Mesendoderm (in vitro differentiated cells): ENCODE data around the gene OPN1MW2.
"Not testable (repeated sequence)": the region's sequence is repeated elsewhere in the genome, so short reads cannot be mapped to it uniquely, and the experiment has no call there.

Source experiments
- DNase-seq: peaks from one replicate; pipeline ENCODE4 v3.0.0; 2013
- H2AK5ac ChIP-seq: 2 replicates; pipeline ENCODE4 v1.6.1; 2013; ENCODE audit warnings: low read length, inconsistent platforms
- H2BK120ac ChIP-seq: 2 replicates; pipeline ENCODE4 v1.6.1; 2013; ENCODE audit warnings: low read depth, mild to moderate bottlenecking, low read length, moderate library complexity, mixed read lengths
- H2BK15ac ChIP-seq: replicated peaks from 2 replicates; pipeline ENCODE4 v1.6.1; 2013; ENCODE audit warnings: low read depth, mild to moderate bottlenecking, moderate library complexity
- H2BK5ac ChIP-seq: 2 replicates; pipeline ENCODE4 v1.6.1; 2013; ENCODE audit warnings: low read length, inconsistent platforms
- H3K18ac ChIP-seq: 2 replicates; pipeline ENCODE4 v1.6.1; 2013; ENCODE audit warnings: mild to moderate bottlenecking, low read length, mixed read lengths
- H3K23ac ChIP-seq: one replicate; pipeline ENCODE4 v1.6.1; 2013; ENCODE audit warnings: low read length
- H3K27ac ChIP-seq: 2 replicates; pipeline ENCODE4 v1.5.1; 2013; ENCODE audit warnings: low read depth, mild to moderate bottlenecking, inconsistent platforms, low read length, moderate library complexity
- H3K27me3 ChIP-seq: 2 replicates; pipeline ENCODE4 v1.6.1; 2013; ENCODE audit warnings: low read length, control low read depth, mild to moderate bottlenecking, inconsistent platforms; ENCODE audit not compliant: insufficient read depth, poor library complexity
- H3K36me3 ChIP-seq: 2 replicates; pipeline ENCODE4 v1.6.1; 2013; ENCODE audit warnings: low read length, inconsistent platforms; ENCODE audit not compliant: control insufficient read depth, insufficient read depth
- H3K4ac ChIP-seq: one replicate; pipeline ENCODE4 v1.6.1; 2013; ENCODE audit warnings: low read depth, mild to moderate bottlenecking, low read length, moderate library complexity
- H3K4me1 ChIP-seq: 2 replicates; pipeline ENCODE4 v1.6.1; 2013; ENCODE audit warnings: low read depth, low read length, inconsistent platforms; ENCODE audit not compliant: control insufficient read depth
- H3K4me2 ChIP-seq: 2 replicates; pipeline ENCODE4 v1.6.1; 2013; ENCODE audit warnings: low read length
- H3K4me3 ChIP-seq: 2 replicates; pipeline ENCODE4 v1.5.1; 2013; ENCODE audit warnings: mild to moderate bottlenecking, low read length
- H3K56ac ChIP-seq: one replicate; pipeline ENCODE4 v1.6.1; 2013; ENCODE audit warnings: low read length
- H3K79me1 ChIP-seq: 2 replicates; pipeline ENCODE4 v1.6.1; 2013; ENCODE audit warnings: low read length, inconsistent platforms
- H3K79me2 ChIP-seq: 2 replicates; pipeline ENCODE4 v1.6.1; 2013; ENCODE audit warnings: mild to moderate bottlenecking, low read length; ENCODE audit not compliant: control insufficient read depth, insufficient read depth
- H3K9ac ChIP-seq: 2 replicates; pipeline ENCODE4 v1.6.1; 2013; ENCODE audit warnings: low read length, inconsistent platforms
- H4K5ac ChIP-seq: one replicate; pipeline ENCODE4 v1.6.1; 2013; ENCODE audit warnings: low read length
- H4K8ac ChIP-seq: one replicate; pipeline ENCODE4 v1.6.1; 2013; ENCODE audit warnings: low read depth, mild to moderate bottlenecking, control low read depth, low read length, moderate library complexity
- WGBS: extraction: QIAGEN DNeasy Blood & Tissue Kit; methylation state at CpG from one replicate; pipeline ENCODE4 v1.1.7; 2013; ENCODE audit warnings: low lambda C conversion rate, missing lambda C conversion rate; ENCODE audit not compliant: insufficient coverage; ENCODE audit errors: extremely low coverage; 5-methylcytosine and 5-hydroxymethylcytosine counted together

Gene OPN1MW2

DNA sequence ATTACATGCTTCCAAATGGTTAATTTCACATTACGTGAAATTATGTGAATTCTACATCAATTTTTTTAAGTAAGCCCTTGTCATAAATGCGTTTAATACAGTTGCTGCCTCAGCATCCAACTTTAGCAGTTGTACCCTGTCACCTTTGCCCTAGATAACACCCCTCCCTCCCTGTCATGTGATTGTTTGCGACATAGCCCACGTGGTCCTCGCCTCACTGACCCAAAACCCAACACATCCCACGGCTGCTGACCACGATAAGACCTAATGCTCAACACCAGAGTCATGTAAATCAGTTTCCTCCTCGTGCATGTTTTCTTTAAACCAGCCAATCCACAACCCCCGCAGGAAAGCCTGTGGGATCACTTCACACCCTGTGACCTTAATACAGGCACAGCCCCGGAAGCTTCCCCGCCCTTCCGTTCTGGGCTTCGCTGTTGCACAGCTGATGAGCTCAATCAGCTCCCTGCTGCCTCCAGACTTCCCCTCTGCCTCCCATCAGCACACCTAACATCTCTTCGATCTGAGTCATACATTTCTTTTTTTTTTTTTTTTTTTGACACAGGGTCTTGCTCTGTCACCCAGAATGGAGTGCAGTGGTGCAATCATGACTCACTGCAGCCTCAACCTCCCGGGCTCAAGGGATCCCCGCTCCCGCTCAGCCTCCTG is 28.0 kb downstream of the OPN1MW2 start:
- H3K56ac ChIP-seq, H3K4me3 ChIP-seq, H3K4me2 ChIP-seq, H3K79me2 ChIP-seq, DNase-seq, H3K9ac ChIP-seq, H3K79me1 ChIP-seq, H4K5ac ChIP-seq, H3K27ac ChIP-seq, H2AK5ac ChIP-seq, H2BK120ac ChIP-seq, H3K4ac ChIP-seq, H3K23ac ChIP-seq, H3K27me3 ChIP-seq, H4K8ac ChIP-seq, H3K36me3 ChIP-seq, H3K4me1 ChIP-seq, H2BK15ac ChIP-seq, H3K18ac ChIP-seq, H2BK5ac ChIP-seq: not testable (repeated sequence)
- no CpG with 5 or more reads among the region's 17 CpGs for WGBS

DNA sequence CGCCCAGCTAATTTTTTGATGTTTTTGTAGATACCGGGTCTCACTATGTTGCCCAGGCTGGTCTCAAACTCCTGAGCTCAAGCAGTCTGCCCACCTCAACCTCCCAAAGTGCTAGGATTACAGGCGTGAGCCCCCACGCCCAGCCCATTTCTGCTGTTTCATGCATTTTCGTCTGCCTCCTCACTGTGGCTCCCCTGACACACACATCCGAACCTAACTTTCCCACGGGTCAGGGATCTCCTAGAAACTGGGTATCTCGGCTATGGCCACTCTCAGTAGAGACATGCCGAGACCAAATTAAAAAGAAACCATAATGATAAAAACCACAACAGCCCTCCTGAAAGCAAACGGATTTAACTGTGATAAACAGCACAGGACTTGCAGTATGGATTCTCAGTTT is 28.5 kb downstream of the OPN1MW2 start:
- H2BK5ac ChIP-seq, H4K8ac ChIP-seq, H3K36me3 ChIP-seq, H3K4me3 ChIP-seq, H2AK5ac ChIP-seq, H3K18ac ChIP-seq, DNase-seq, H4K5ac ChIP-seq, H3K27ac ChIP-seq, H3K23ac ChIP-seq, H3K4me2 ChIP-seq, H3K9ac ChIP-seq, H2BK120ac ChIP-seq, H2BK15ac ChIP-seq, H3K4ac ChIP-seq, H3K79me1 ChIP-seq, H3K4me1 ChIP-seq, H3K27me3 ChIP-seq, H3K56ac ChIP-seq, H3K79me2 ChIP-seq: not testable (repeated sequence)
- WGBS, result no CpG with 5 or more reads among the region's 10 CpGs

DNA sequence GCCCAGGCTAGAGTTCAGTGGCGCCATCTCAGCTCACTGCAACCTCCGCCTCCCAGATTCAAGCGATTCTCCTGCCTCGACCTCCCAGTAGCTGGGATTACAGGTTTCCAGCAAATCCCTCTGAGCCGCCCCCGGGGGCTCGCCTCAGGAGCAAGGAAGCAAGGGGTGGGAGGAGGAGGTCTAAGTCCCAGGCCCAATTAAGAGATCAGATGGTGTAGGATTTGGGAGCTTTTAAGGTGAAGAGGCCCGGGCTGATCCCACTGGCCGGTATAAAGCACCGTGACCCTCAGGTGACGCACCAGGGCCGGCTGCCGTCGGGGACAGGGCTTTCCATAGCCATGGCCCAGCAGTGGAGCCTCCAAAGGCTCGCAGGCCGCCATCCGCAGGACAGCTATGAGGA is 37.7 kb downstream of the OPN1MW2 start, which contains the start of gene OPN1MW3:
TSS of gene OPN1MW3 (plus strand) at position 301 of the 400 bp plus-strand sequence. CDS start at position 339, 38 bp downstream.
- H3K4me1 ChIP-seq, H3K79me1 ChIP-seq, H3K4ac ChIP-seq, H3K9ac ChIP-seq, H2BK15ac ChIP-seq, H2AK5ac ChIP-seq, H3K23ac ChIP-seq, H3K27me3 ChIP-seq, DNase-seq, H4K8ac ChIP-seq, H3K56ac ChIP-seq, H3K4me3 ChIP-seq, H2BK5ac ChIP-seq, H3K36me3 ChIP-seq, H4K5ac ChIP-seq, H2BK120ac ChIP-seq, H3K79me2 ChIP-seq, H3K27ac ChIP-seq, H3K4me2 ChIP-seq, H3K18ac ChIP-seq: not testable (repeated sequence)
- no CpG with 5 or more reads among the region's 17 CpGs for WGBS

DNA sequence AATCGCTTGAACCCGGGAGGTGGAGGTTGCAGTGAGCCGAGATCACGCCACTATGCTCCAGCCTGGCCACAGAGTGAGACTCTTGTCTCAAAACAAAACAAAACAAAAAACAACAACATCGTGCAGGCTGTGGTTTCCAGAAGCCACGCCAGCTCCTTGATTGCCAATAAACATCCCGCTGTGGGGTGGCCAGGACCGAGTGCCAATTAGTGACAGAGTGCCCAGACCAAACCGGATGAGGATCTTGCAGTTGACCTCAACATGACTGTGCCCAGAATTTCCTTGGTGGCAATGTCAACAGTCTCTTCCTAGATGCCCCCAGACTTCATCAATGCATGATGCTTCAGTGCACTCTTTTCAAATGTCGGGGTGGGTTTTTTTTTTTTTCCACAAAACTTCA is 39.2 kb downstream of the OPN1MW2 start:
- H3K56ac ChIP-seq, H3K4me1 ChIP-seq, H3K79me2 ChIP-seq, H3K79me1 ChIP-seq, H4K8ac ChIP-seq, H3K27me3 ChIP-seq, H3K27ac ChIP-seq, H3K4me2 ChIP-seq, H2BK15ac ChIP-seq, H3K36me3 ChIP-seq, H4K5ac ChIP-seq, H2BK5ac ChIP-seq, H3K4ac ChIP-seq, H3K18ac ChIP-seq, H2BK120ac ChIP-seq, H2AK5ac ChIP-seq, H3K4me3 ChIP-seq, H3K9ac ChIP-seq, DNase-seq, H3K23ac ChIP-seq: not testable (repeated sequence)
- whole genome bisulfite sequencing, result no CpG with 5 or more reads among the region's 10 CpGs

DNA sequence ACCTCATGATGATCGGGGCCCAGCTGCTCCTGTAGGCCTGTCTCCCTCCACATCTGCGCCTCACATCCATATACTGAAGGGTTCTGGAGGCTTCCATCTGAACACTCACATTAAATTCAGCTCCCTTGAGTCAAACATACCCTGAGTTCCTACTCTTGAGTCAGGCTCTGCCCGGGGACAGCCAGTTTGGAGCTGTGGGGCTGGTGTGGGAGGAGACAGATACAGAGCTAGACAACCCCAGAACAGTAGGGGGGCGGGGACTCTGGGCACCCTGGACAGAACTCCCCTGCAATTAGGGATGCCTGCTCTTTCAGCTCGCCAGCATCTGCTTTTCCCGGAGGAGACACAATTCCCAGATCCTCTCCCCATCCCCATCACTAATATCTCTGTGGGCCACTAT is 43.5 kb downstream of the OPN1MW2 start:
- H4K8ac ChIP-seq, H3K4me2 ChIP-seq, DNase-seq, H3K79me1 ChIP-seq, H3K36me3 ChIP-seq, H3K9ac ChIP-seq, H3K4me1 ChIP-seq, H3K4ac ChIP-seq, H3K79me2 ChIP-seq, H3K27ac ChIP-seq, H2AK5ac ChIP-seq, H3K27me3 ChIP-seq, H3K18ac ChIP-seq, H2BK15ac ChIP-seq, H2BK5ac ChIP-seq, H3K56ac ChIP-seq, H3K23ac ChIP-seq, H4K5ac ChIP-seq, H3K4me3 ChIP-seq, H2BK120ac ChIP-seq: not testable (repeated sequence)
- no CpG with 5 or more reads among the region's 6 CpGs for WGBS

DNA sequence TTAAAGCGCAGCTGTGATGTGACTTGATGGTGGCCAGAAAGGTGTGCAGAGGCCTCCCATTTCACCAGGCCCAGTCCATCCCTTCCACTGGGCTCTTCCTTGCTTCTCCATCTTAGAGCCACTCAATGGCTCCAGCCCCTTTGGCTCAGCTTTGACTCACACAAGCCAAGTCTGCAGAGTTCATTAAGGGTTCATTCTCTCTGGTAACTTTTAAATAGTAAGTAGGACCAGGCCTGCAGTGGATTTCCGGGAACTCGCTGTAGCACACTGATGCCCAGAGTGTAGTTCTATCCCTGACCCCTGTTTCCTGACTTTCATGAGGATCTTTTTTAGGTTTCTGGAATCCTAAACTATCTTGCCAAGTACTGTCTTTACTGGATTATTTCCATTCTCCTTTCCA is 49.7 kb downstream of the OPN1MW2 start:
- H3K9ac ChIP-seq, H3K4ac ChIP-seq, H3K4me2 ChIP-seq, H3K27me3 ChIP-seq, H3K36me3 ChIP-seq, H2BK5ac ChIP-seq, H3K79me1 ChIP-seq, H2BK120ac ChIP-seq, DNase-seq, H3K18ac ChIP-seq, H2AK5ac ChIP-seq, H4K5ac ChIP-seq, H4K8ac ChIP-seq, H3K79me2 ChIP-seq, H3K23ac ChIP-seq, H3K56ac ChIP-seq, H2BK15ac ChIP-seq, H3K4me1 ChIP-seq, H3K27ac ChIP-seq, H3K4me3 ChIP-seq: not testable (repeated sequence)
- WGBS, result no CpG with 5 or more reads among the region's 3 CpGs
